ENCODE data around the gene ZNF317.
"Not testable (repeated sequence)": the region's sequence is repeated elsewhere in the genome, so short reads cannot be mapped to it uniquely, and the experiment has no call there.

The ZNF317 gene

GRCh38 chr19:9178901-9179300 is 38.7 kb downstream of the ZNF317 start, which contains the start of gene OR7D2:
OR7D2 (plus strand) TSS chr19:9178979; CDS start chr19:9185782, 6,803 bp downstream.
- no peak for DNase-seq

DNA sequence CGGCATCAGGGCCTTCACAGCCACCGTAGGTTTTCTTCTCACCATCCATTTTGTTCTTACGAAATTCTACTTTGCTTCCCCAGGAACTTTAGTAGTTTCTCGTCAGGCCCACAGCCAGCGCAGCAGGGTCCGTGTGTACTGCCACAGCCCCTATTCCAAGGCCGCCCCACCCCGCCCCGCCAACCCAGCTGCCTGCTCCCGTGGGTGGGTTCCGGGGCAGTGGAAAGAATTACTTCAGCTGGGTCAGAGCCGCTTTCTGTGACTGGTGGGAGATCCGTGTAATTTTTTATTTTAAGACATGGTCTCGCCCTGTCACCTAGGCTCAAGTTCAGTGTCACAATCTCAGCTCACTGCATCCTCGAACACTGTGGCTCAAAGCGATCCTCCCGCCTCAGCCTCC is 42.8 kb downstream of the ZNF317 start:
- DNase-seq = no peak

DNA sequence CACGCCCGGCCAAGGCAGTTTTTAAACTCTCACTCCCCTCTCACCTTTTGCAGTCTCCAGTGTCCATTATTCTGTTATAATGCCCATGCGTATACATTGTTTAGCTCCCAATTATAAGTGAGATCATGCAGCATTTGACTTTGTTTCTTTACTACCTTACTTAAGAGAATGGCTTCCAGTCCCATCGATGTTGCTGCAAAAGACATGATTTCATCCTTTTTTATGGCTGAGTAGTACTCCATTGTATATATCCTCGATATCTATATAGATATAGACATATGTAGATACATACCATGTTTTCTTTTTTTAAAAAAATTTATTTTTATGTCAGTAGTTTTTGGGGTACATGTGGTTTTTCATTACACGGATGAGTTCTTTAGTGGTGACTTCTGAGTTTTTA is 47.0 kb downstream of the ZNF317 start:
- DNase-seq = no peak

DNA sequence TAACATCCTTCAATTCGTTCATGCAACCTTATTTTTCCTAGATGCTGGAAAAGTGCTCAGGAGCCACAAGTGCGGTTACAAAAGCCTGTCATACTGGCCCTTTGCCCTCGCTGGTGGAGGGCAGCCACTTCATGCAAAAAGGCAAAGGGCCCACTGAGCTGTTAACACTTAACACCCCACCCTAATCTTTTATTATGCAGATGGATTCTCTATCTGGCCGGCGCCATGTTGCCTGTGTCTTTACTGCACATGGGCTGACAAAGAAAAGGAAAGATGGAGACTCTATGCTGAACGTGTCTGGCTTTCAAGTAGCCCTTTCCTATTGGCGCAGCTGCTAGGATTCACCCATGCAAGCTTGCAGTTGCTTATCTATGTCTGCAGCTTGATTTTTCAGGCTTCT is 49.3 kb downstream of the ZNF317 start:
- no peak for DNase-seq

DNA sequence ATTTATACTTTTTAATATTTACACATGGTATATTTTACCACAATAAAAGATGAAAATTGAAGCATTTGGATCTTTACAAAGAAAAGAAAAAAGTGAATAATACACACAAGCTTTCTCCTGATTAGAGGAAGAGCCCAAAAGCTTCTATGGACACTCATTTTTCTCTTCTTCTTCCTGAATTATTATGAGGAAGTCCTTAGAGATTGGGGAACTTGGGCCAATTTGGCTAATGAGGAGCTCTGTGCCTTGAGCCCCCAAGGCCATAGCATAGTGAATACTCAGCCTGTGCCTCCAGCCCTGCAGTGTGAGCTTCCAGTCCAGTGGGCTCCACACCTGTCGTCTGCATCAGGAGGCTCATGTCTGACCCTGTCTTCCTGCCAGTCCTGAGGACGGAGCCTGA is 57.8 kb downstream of the ZNF317 start:
- DNase-seq = not testable (repeated sequence)

- DNase-seq = peak; percentile 63
Measured at GRCh38 chr19:9205501-9206113, 65.4 kb downstream of the ZNF317 start.
